ENCODE data around the gene MEF2A.
"Not testable (repeated sequence)": the region's sequence is repeated elsewhere in the genome, so short reads cannot be mapped to it uniquely, and the experiment has no call there.

MEF2A gene

GRCh38 chr15:99722406-99722805 is 156.6 kb downstream of the MEF2A start:
- FAIRE-seq (no peak), DNase-seq (ENCODE audit: insufficient read length, low spot score) (no peak)

- DNase-seq (ENCODE audit: insufficient read length, low spot score), result no peak
- no peak for FAIRE-seq
These were observed 160.5 kb downstream of the MEF2A start for GRCh38 chr15:99726333-99726732.

- DNase-seq (ENCODE audit: insufficient read length, low spot score), result no peak
- no peak for FAIRE-seq
These were observed 161.5 kb downstream of the MEF2A start for GRCh38 chr15:99727330-99727729.

- no peak for FAIRE-seq
- DNase-seq (ENCODE audit: insufficient read length, low spot score), result no peak
These were observed 161.9 kb downstream of the MEF2A start for GRCh38 chr15:99727733-99728132.

GRCh38 chr15:99728916-99729315 is 163.1 kb downstream of the MEF2A start:
- FAIRE-seq (no peak), DNase-seq (ENCODE audit: insufficient read length, low spot score) (no peak)

DNA sequence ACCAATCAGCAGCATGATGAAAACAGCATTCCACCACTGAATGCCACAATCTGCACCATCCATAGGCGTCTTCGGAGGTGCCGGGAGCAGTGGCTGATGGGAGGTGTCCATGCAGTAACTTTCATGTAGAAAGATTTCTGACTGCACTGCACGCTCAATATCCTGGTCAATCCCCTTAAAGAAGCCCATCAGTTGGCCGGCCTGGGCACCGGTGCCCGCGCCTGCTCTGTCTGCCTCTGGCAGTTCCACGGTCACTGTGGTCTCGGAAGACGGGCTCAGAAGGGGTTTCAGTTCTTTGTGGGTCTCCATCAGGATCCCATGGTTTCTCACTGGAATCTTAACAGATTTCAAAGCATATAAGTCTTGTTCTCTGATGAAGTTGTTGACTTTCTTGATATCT is 163.5 kb downstream of the MEF2A start:
- FAIRE-seq (no peak), DNase-seq (ENCODE audit: insufficient read length, low spot score) (no peak)

DNA sequence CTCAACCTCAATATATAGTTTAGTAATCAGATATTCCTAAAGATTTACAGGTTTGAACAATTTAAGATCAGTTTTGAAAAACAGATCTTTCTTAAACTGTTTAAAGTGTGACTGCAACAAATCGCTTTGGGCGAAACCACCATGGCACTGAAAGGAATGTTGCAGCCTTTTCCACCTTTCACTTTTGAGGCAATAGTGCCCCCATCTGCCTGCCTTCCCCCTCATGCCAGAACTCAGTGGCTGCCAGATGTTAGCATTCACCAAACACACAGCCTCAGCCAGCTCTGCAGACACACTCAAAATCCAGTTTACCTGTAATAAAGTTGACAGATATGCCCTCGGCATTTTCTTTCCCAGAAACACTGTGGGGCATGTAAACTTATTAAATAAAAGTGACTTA is 164.1 kb downstream of the MEF2A start:
- FAIRE-seq (peak; percentile 86), DNase-seq (ENCODE audit: insufficient read length, low spot score) (no peak)

DNA sequence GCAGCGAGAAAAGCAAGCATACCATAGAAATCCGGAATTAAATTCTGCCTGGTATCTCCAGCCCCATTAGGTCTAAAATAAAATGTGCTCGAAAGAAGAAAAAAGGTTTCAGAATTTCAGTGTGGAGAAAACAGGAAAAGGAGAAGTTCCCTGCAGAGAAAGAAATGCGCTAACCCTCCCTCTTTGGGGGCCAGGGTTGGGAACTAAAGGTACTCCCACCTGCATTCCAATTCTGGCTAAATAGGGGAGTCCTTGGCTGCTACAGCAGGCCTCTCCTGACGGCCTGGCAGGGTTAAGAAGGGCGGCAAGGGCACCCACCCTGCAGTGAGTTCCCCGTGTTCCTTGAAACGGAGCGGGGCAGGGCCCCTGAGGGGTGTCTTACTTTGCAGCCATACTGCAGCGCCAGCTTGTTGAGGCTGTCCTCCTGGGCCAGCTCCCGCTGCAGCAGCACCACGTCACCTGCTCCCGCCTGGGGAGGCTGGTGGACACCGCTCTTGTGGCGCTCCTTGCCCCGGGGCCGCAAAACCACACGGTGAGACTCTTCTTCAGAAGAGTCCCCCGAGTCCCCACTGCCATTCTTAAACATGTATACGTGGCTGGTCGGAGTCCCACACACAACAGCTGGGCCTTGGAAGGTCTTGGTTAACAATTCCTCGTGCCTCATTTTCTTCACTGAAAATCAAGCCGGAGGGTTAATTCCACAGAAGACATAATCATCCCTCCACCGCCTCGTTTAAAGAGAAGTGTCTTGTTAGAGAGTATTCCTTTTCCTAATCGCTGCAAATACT is 165.7 kb downstream of the MEF2A start:
- DNase-seq (ENCODE audit: insufficient read length, low spot score) (no peak), FAIRE-seq (no peak)

DNA sequence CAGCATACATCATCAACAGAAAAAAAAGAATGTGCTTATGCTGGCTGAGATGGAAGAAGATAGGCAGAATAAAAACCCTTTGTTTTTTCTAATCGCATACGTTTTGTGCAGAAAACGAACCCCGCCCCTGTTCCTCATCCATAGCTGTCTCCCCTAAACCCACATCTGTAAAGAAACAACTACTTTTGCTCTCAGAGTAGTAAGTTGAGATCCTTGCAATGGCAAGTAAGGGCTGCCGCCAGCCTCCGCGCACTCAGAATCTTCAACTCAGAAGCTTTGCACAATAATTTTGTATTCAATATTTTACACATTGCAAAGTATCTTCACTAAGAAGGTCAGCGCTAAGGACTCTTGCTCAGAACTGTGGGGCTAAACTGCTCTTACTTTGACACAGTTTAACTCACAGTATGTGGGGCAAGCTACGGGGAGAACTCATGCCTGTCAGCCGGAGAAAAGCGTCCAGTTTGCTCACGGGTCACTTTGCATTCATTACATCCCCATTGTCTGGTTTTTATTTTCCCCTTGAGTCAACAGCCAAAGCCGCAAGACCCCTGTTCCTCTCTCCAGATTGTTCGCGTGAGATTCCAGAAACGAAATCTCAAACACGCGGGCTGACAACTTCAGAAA is 166.5 kb downstream of the MEF2A start:
- FAIRE-seq, result no peak
- DNase-seq (ENCODE audit: insufficient read length, low spot score), result no peak

GRCh38 chr15:99732751-99733267 is 167.0 kb downstream of the MEF2A start:
- FAIRE-seq (no peak), DNase-seq (ENCODE audit: insufficient read length, low spot score) (no peak)

- FAIRE-seq (peak; percentile 94), DNase-seq (ENCODE audit: insufficient read length, low spot score) (peak; percentile 97)
These were observed 167.7 kb downstream of the MEF2A start, which contains the start of gene LYSMD4 for GRCh38 chr15:99733268-99734039. Gene LYSMD4 (minus strand): TSS chr15:99733437. CDS start chr15:99731999, 1,438 bp downstream.

- DNase-seq (ENCODE audit: insufficient read length, low spot score); FAIRE-seq: not testable (repeated sequence)
These were observed 168.2 kb downstream of the MEF2A start for GRCh38 chr15:99734040-99734291.

GRCh38 chr15:99734575-99734974 is 168.8 kb downstream of the MEF2A start:
- no peak for FAIRE-seq
- no peak for DNase-seq (ENCODE audit: insufficient read length, low spot score)

DNA sequence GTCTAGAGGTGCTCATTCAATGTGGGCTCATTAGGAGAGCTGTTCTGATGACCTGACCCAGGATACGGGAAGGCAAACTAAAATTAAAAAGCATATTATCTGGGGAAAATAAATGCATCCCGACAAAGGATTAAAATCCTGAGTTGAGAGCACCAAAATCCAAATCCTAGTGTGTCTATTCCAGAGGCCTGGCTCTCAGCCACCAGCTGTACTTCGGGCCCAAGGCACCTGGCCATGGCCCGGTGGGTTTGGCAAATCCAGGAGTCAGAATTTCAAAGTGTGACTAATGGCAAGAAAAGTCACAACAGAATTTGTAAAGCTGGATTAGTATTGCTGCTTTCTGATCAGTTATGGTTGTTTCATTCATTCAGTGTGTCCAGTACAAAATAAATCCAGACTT is 170.1 kb downstream of the MEF2A start:
- DNase-seq (ENCODE audit: insufficient read length, low spot score) (no peak), FAIRE-seq (no peak)

DNA sequence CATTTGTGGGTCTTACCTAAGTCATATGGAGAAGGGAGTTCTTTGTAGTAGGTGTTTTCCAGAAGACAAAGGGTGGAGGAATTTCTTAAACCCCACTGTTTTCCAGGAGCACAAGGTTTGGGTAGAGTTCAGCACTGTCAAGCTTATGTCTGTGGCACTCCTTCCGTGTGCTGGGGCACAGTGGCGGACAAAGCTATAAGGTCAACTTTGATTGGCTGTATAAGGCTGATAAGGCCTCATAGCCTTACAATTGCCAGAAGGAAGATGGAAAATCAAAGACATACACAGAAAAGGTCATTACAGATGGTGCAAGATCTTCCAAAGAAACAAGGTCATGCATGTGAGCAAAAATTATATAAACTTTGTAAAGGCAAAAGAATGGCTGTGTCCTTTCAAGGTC is 170.9 kb downstream of the MEF2A start:
- DNase-seq (ENCODE audit: insufficient read length, low spot score), result no peak

GRCh38 chr15:99738021-99738847 is 172.4 kb downstream of the MEF2A start:
- FAIRE-seq, result no peak
- DNase-seq (ENCODE audit: insufficient read length, low spot score), result no peak

More for the DNA sequence above, 170.9 kb downstream of the MEF2A start:
- FAIRE-seq, result no peak

- DNase-seq (ENCODE audit: insufficient read length, low spot score), result no peak
These were observed 176.1 kb downstream of the MEF2A start for GRCh38 chr15:99741835-99742234.

GRCh38 chr15:99744142-99744541 is 178.4 kb downstream of the MEF2A start:
- DNase-seq (ENCODE audit: insufficient read length, low spot score) (no peak), FAIRE-seq (no peak)

More at GRCh38 chr15:99741835-99742234, 176.1 kb downstream of the MEF2A start:
- no peak for FAIRE-seq

- no peak for FAIRE-seq
- DNase-seq (ENCODE audit: insufficient read length, low spot score), result no peak
These were observed 179.7 kb downstream of the MEF2A start for GRCh38 chr15:99745370-99746086.

DNA sequence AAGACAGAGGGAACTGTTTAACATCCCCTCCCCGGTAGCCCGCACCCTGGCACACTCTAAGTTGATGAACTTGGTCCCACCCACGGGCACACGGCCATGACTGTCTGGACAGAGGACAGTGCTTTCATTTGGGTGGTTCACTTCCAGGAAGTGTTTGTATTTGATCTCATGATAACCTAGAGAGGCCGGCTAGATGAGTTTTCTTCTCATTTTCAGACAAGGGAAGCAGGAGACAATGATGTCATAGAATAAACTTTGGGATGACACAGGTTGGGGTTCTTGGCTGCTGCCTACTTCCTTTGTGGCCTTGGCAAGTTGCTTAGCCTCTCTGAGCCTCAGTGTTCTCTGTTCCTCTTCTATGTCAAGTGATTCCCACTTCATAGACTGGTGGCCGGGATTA is 183.6 kb downstream of the MEF2A start:
- FAIRE-seq, result no peak
- no peak for DNase-seq (ENCODE audit: insufficient read length, low spot score)
